ENCODE results near the gene SLC24A3. TPM values are rescaled to one million over a fixed set of nuclear protein-coding genes. Genes with fewer than 3 reads are reported as not detected.

SLC24A3 gene
- total and polyA plus RNA-seq, 2 of the 13 experiments (the other 11 are each of a cell fraction or from before 2014, with no cell fraction given) = not detected

DNA sequence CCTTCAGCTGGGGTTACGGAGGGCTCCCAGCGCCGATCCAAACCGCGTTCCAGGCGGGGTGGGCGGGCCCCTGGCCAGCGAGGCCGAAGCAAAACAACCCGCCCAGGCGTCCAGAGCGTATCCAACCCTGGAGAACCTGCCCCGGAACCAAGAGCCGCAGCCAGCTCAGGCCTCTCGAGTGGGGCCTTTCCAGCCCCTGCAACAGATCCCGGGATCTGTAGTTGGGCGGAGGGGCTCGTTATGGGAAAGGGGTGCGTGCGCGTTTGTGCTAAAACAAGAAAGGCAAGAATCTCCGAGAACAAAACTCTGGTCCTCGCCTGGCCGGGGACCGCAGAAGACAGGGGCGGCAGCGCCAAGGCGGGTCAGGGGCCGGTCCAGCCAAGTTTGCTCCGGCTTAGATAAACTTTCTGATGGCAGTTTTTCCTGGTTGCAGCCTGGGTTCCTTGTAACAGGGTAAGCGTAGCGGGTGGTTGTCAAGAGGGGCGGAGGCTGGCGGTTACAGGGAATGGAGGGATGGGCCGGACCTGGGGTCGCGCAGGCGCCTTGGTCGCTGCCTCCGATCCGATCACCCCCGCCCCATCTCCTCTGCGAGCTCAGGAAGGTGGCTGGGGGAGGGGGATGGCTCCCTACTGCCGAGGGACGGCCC is 545.2 kb downstream of the SLC24A3 start (continued):
- TF ChIP-seq, protein P1, sequence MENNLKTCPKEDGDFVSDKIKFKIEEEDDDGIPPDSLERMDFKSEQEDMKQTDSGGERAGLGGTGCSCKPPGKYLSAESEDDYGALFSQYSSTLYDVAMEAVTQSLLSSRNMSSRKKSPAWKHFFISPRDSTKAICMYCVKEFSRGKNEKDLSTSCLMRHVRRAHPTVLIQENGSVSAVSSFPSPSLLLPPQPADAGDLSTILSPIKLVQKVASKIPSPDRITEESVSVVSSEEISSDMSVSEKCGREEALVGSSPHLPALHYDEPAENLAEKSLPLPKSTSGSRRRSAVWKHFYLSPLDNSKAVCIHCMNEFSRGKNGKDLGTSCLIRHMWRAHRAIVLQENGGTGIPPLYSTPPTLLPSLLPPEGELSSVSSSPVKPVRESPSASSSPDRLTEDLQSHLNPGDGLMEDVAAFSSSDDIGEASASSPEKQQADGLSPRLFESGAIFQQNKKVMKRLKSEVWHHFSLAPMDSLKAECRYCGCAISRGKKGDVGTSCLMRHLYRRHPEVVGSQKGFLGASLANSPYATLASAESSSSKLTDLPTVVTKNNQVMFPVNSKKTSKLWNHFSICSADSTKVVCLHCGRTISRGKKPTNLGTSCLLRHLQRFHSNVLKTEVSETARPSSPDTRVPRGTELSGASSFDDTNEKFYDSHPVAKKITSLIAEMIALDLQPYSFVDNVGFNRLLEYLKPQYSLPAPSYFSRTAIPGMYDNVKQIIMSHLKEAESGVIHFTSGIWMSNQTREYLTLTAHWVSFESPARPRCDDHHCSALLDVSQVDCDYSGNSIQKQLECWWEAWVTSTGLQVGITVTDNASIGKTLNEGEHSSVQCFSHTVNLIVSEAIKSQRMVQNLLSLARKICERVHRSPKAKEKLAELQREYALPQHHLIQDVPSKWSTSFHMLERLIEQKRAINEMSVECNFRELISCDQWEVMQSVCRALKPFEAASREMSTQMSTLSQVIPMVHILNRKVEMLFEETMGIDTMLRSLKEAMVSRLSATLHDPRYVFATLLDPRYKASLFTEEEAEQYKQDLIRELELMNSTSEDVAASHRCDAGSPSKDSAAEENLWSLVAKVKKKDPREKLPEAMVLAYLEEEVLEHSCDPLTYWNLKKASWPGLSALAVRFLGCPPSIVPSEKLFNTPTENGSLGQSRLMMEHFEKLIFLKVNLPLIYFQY (CRISPR knock-in tag; IDR thresholded peaks at IDR 0.05; ENCODE audit: borderline replicate concordance) = no peak
- TF ChIP-seq ZNF333 (CRISPR knock-in tag; IDR thresholded peaks at IDR 0.05; ENCODE audit: borderline replicate concordance) (0 out of 2 replicates have a peak, but pooled peaks have one; percentile 78), AGO1 (IDR thresholded peaks at IDR 0.05; ENCODE audit: low read depth, low read length, poor library complexity, severe bottlenecking) (no peak), RARA (CRISPR knock-in tag; IDR thresholded peaks at IDR 0.05) (no peak; the same call in 1 of the 2 replicates), TGIF2 (CRISPR knock-in tag; IDR thresholded peaks at IDR 0.05) (no peak; the same call in 1 of the 2 replicates), ZNF44 (CRISPR knock-in tag; IDR thresholded peaks at IDR 0.05) (no peak), ARNT (IDR thresholded peaks at IDR 0.05) (no peak), ZNF776 (CRISPR knock-in tag; IDR thresholded peaks at IDR 0.05) (peak; percentile 87; the same call in 1 of the 2 replicates), ZFP90 (CRISPR knock-in tag; IDR thresholded peaks at IDR 0.05; ENCODE audit: borderline replicate concordance) (peak; percentile 47; the same call in 1 of the 2 replicates), ASH2L (IDR thresholded peaks at IDR 0.05; ENCODE audit: insufficient read length, low read depth, low read length) (peak; percentile 46), ZNF564 (CRISPR knock-in tag; IDR thresholded peaks at IDR 0.05) (no peak)
- TF ChIP-seq, protein P2, sequence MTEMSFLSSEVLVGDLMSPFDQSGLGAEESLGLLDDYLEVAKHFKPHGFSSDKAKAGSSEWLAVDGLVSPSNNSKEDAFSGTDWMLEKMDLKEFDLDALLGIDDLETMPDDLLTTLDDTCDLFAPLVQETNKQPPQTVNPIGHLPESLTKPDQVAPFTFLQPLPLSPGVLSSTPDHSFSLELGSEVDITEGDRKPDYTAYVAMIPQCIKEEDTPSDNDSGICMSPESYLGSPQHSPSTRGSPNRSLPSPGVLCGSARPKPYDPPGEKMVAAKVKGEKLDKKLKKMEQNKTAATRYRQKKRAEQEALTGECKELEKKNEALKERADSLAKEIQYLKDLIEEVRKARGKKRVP (CRISPR knock-in tag; IDR thresholded peaks at IDR 0.05) = no peak; a peak in 1 of 4 replicates
- TF ChIP-seq, protein P3, sequence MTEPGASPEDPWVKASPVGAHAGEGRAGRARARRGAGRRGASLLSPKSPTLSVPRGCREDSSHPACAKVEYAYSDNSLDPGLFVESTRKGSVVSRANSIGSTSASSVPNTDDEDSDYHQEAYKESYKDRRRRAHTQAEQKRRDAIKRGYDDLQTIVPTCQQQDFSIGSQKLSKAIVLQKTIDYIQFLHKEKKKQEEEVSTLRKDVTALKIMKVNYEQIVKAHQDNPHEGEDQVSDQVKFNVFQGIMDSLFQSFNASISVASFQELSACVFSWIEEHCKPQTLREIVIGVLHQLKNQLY (CRISPR knock-in tag; IDR thresholded peaks at IDR 0.05) = no peak
- TF ChIP-seq, protein P4, sequence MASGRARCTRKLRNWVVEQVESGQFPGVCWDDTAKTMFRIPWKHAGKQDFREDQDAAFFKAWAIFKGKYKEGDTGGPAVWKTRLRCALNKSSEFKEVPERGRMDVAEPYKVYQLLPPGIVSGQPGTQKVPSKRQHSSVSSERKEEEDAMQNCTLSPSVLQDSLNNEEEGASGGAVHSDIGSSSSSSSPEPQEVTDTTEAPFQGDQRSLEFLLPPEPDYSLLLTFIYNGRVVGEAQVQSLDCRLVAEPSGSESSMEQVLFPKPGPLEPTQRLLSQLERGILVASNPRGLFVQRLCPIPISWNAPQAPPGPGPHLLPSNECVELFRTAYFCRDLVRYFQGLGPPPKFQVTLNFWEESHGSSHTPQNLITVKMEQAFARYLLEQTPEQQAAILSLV (CRISPR knock-in tag; IDR thresholded peaks at IDR 0.05; ENCODE audit: borderline replicate concordance) = peak; percentile 75; the same call in 1 of the 2 replicates
- TF ChIP-seq, protein P5, sequence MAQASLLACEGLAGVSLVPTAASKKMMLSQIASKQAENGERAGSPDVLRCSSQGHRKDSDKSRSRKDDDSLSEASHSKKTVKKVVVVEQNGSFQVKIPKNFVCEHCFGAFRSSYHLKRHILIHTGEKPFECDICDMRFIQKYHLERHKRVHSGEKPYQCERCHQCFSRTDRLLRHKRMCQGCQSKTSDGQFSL (CRISPR knock-in tag; IDR thresholded peaks at IDR 0.05) = no peak
- TF ChIP-seq, protein P6, sequence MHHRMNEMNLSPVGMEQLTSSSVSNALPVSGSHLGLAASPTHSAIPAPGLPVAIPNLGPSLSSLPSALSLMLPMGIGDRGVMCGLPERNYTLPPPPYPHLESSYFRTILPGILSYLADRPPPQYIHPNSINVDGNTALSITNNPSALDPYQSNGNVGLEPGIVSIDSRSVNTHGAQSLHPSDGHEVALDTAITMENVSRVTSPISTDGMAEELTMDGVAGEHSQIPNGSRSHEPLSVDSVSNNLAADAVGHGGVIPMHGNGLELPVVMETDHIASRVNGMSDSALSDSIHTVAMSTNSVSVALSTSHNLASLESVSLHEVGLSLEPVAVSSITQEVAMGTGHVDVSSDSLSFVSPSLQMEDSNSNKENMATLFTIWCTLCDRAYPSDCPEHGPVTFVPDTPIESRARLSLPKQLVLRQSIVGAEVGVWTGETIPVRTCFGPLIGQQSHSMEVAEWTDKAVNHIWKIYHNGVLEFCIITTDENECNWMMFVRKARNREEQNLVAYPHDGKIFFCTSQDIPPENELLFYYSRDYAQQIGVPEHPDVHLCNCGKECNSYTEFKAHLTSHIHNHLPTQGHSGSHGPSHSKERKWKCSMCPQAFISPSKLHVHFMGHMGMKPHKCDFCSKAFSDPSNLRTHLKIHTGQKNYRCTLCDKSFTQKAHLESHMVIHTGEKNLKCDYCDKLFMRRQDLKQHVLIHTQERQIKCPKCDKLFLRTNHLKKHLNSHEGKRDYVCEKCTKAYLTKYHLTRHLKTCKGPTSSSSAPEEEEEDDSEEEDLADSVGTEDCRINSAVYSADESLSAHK (CRISPR knock-in tag; IDR thresholded peaks at IDR 0.05; ENCODE audit: borderline replicate concordance) = no peak
- TF ChIP-seq, protein P7, sequence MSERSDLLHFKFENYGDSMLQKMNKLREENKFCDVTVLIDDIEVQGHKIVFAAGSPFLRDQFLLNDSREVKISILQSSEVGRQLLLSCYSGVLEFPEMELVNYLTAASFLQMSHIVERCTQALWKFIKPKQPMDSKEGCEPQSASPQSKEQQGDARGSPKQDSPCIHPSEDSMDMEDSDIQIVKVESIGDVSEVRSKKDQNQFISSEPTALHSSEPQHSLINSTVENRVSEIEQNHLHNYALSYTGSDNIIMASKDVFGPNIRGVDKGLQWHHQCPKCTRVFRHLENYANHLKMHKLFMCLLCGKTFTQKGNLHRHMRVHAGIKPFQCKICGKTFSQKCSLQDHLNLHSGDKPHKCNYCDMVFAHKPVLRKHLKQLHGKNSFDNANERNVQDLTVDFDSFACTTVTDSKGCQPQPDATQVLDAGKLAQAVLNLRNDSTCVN (CRISPR knock-in tag; IDR thresholded peaks at IDR 0.05; ENCODE audit: borderline replicate concordance) = no peak
